Transverse colon (tissue), 4 donors: Measurements from ENCODE around the gene CAMTA1. TPM values are rescaled to one million over a fixed set of nuclear protein-coding genes. Genes with fewer than 3 reads are reported as not detected.

ENCODE experiments used
- DNase-seq: peaks from one replicate; pipeline ENCODE4 v3.0.0-alpha.2; 2019
- H3K27ac ChIP-seq, 4 donors: fragments of 200-600 bp; sonication (generic); 2 replicates each; pipeline ENCODE4 v1.5.1; 2016 to 2018; ENCODE audit warnings: inconsistent platforms in 4 of 4
- H3K27me3 ChIP-seq: fragments of 200-600 bp; sonication (generic); 2 replicates; pipeline ENCODE4 v1.5.1; 2017; ENCODE audit warnings: inconsistent platforms
- H3K36me3 ChIP-seq, 4 donors: fragments of 200-600 bp; sonication (generic); 2 replicates each; pipeline ENCODE4 v1.5.1; 2017 to 2019; ENCODE audit warnings: inconsistent platforms in 4 of 4
- H3K4me1 ChIP-seq, 4 donors: fragments of 200-600 bp; sonication (generic); 2 replicates each; pipeline ENCODE4 v1.5.1; 2017 to 2020; ENCODE audit warnings: inconsistent platforms in 4 of 4
- H3K4me3 ChIP-seq, 4 donors: fragments of 200-600 bp; sonication (generic); 1 replicate in 1 of 4; 2 replicates in 3 of 4; pipeline versions ENCODE4 v1.5.1 to v1.6.1; 2017 to 2019; ENCODE audit warnings: inconsistent platforms in 4 of 4
- H3K9me3 ChIP-seq, 2 donors: fragments of 200-600 bp; sonication (generic); 2 replicates each; pipeline ENCODE4 v1.5.1; 2017 to 2019; ENCODE audit warnings: inconsistent platforms in 2 of 2
- EP300 ChIP-seq: sonication (generic); formaldehyde crosslinking; IDR thresholded peaks from one replicate; pipeline ENCODE4 v1.6.1; 2017; ENCODE audit warnings: antibody characterized with exemption, low read depth
- POLR2A ChIP-seq: fragments of 450-650 bp; IDR thresholded peaks from one replicate; pipeline ENCODE4 v1.6.1; 2016; ENCODE audit warnings: antibody characterized with exemption, mild to moderate bottlenecking, moderate library complexity
- POLR2AphosphoS5 ChIP-seq, 3 donors: sonication (generic); formaldehyde crosslinking; IDR thresholded peaks; one replicate each; pipeline ENCODE4 v1.6.1; 2016; ENCODE audit warnings: antibody characterized with exemption in 3 of 3
- WGBS, 2 donors: methylation state at CpG; one replicate each; pipeline ENCODE4 v1.1.5; 2018; ENCODE audit warnings: low coverage in 1 of 2; 5-methylcytosine and 5-hydroxymethylcytosine counted together
- in situ Hi-C, 4 donors: fragments of 200-750 bp; cut with MboI; loops; one replicate each; pipeline versions ENCODE4 v1.15.0 to v1.15.1; 2017; ENCODE audit warnings: low sequenced_read_pairs in 3 of 4, low pct_ligation_motif_present in 1 of 4, low pct_unique_long_range_greater_than_20kb in 1 of 4
- intact Hi-C: fragments of 100-400 bp; cut with DNase I; formaldehyde crosslinking; loops from one replicate; pipeline ENCODE4 v1.15.1; 2023; ENCODE audit warnings: low total_unique reads
- total RNA-seq, 4 donors: library from RNA; depleted of rRNA; stranded (reverse); fragments of >200 nt; gene quantifications; one replicate each; pipeline ENCODE4 v1.1.0, GENCODE V29; 2016
- TF ChIP-seq, protein P1 (sequence below), 5 experiments: fragments of 200-600 bp in 3 of 5; fragments of 450-650 bp in 2 of 5; sonication (generic) in 3 of 5; IDR thresholded peaks; 1 replicate in 2 of 5; 2 replicates in 3 of 5; pipeline ENCODE4 v1.5.1; 2016 to 2017; ENCODE audit warnings: antibody characterized with exemption in 5 of 5, inconsistent platforms in 3 of 5, mild to moderate bottlenecking in 2 of 5, moderate library complexity in 1 of 5

Gene CAMTA1
- total RNA-seq, 4 donors from 2014 or later = 93.8 to 268 (median 130) TPM

DNA sequence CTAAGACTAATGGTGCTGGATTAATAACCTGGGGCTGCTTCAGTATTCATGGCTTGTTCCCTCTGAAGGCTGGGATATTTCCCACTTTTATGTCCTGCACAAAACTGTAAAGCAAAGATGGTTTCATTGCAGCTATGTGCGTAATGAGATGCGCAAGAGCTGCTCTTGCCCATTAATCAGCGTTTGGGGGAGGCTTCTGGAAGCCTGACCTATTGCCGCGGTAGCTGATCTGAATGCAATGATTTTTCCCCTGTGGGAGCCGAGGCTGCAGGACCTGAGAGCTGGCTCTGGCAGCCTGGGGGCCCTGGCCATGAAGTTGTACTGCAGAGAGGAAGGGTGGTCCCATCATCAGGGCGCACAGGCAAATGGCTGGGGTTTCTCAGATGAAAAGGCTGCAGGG, 239.8 kb downstream of the CAMTA1 start:
- in situ Hi-C loops = loop anchor here in 2 of 4 donors (25.0 kb wide), 1 partner anchor 612 kb away; no protein-coding TSS in a partner anchor
- no peak for DNase-seq
- H3K4me3 ChIP-seq = no peak overlapping the region
- no peaks in the 10 kb centered on the region for H3K4me1 ChIP-seq
- WGBS, 2 donors = 84 to 100% methylated on average over 1 to 7 of the region's 7 CpGs
- H3K27me3 ChIP-seq = no peaks in the 10 kb centered on the region
- no peaks in the 10 kb centered on the region for H3K9me3 ChIP-seq
- intact Hi-C loops = no loop called here
- TF ChIP-seq POLR2AphosphoS5 (IDR thresholded peaks at IDR 0.05) (no peak), EP300 (no peak), POLR2A (no peak)
- TF ChIP-seq, protein P1, sequence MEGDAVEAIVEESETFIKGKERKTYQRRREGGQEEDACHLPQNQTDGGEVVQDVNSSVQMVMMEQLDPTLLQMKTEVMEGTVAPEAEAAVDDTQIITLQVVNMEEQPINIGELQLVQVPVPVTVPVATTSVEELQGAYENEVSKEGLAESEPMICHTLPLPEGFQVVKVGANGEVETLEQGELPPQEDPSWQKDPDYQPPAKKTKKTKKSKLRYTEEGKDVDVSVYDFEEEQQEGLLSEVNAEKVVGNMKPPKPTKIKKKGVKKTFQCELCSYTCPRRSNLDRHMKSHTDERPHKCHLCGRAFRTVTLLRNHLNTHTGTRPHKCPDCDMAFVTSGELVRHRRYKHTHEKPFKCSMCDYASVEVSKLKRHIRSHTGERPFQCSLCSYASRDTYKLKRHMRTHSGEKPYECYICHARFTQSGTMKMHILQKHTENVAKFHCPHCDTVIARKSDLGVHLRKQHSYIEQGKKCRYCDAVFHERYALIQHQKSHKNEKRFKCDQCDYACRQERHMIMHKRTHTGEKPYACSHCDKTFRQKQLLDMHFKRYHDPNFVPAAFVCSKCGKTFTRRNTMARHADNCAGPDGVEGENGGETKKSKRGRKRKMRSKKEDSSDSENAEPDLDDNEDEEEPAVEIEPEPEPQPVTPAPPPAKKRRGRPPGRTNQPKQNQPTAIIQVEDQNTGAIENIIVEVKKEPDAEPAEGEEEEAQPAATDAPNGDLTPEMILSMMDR (IDR thresholded peaks at IDR 0.05) = no peak
- H3K27ac ChIP-seq = no peak overlapping the region
- no peaks in the 10 kb centered on the region for H3K36me3 ChIP-seq

DNA sequence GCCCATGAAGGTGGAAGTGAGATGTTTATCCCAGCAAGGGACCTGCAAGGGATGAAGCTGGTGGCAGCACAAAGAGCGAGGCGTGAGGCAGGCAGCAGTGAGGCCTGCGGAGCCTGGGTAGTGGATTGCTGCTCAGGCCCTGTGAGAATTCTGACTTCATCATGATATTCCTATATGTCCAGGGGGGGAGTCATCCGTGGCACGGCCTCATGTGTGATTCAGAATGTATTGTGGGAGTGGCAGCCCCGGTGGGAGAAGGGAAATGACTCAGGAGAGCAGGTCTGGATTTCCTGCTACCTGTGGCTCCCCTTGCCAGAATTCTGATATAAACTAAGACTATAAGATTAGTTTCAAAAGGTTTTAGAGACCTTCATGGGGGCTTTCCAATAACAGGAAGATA, 240.9 kb downstream of the CAMTA1 start:
- WGBS, 2 donors = 80 to 90% methylated on average over 3 to 6 of the region's 6 CpGs
- TF ChIP-seq POLR2A = no peak
- TF ChIP-seq, protein P1 (IDR thresholded peaks at IDR 0.05) = no peak
- no peak for TF ChIP-seq POLR2AphosphoS5 (IDR thresholded peaks at IDR 0.05)
- TF ChIP-seq EP300 = no peak
- intact Hi-C loops = no loop called here
- DNase-seq = no peak
- Histone ChIP-seq H3K36me3 (no peaks in the 10 kb centered on the region), H3K27me3 (no peaks in the 10 kb centered on the region), H3K27ac (no peak overlapping the region), H3K4me1 (no peaks in the 10 kb centered on the region), H3K4me3 (no peak overlapping the region), H3K9me3 (no peaks in the 10 kb centered on the region)
- in situ Hi-C loops = loop anchor here in 2 of 4 donors (25.0 kb wide), 1 partner anchor 611 kb away; no protein-coding TSS in a partner anchor

DNA sequence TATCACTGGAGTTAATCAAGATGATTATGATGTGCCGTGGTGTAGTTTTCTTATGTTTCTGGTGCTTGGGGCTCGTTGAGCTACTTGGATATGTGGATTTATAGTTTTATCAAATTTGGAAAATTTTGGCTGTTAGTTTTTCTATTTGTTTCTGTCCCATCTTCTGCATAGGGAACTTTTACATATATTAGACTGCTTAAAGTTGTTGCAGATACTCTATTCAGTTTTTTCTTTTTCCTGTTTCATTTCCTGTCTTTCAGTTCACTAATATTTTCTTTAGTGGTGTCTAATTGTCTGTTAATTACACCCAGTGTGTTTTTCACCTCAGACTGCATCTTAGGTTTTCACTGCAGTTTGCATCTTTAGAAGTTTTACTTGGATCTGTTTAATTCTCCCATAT, 247.7 kb downstream of the CAMTA1 start:
- H3K4me1 ChIP-seq = no peaks in the 10 kb centered on the region
- peaks cover 5 to 10% of the 10 kb centered on the region in 2 donors for H3K9me3 ChIP-seq
- no peak overlapping the region for H3K4me3 ChIP-seq
- no peaks in the 10 kb centered on the region for H3K27me3 ChIP-seq
- 66 to 72% methylated on average over 2 of the region's 2 CpGs for WGBS, 2 donors
- no peak for DNase-seq
- no peaks in the 10 kb centered on the region for H3K36me3 ChIP-seq
- in situ Hi-C loops (loop anchor here in 2 of 4 donors (25.0 kb wide), 1 partner anchor 604 kb away; no protein-coding TSS in a partner anchor), intact Hi-C loops (no loop called here)
- no peak overlapping the region for H3K27ac ChIP-seq
- TF ChIP-seq, protein P1 (IDR thresholded peaks at IDR 0.05) = no peak
- TF ChIP-seq EP300 (no peak), POLR2A (no peak), POLR2AphosphoS5 (IDR thresholded peaks at IDR 0.05) (no peak)

DNA sequence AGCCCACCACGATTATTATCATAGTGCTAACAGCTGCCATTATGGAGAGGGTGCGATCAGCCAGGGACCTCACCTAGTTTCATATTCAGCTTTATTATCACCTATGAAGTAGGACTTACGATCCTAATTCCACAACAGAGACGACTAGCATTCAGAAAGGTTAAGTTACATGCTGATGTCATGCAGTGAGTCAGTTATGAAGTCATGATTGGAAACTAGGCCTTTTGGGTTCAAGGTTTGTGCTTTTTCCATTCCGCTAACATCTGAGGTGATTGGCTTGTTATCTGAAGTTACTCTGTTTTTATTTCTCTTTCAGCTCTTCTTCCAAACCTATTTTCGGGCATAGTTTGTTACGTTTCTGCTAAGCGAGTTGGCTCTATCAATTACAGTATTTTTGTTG, 251.1 kb downstream of the CAMTA1 start:
- Histone ChIP-seq H3K27ac (no peak overlapping the region), H3K4me1 (no peaks in the 10 kb centered on the region), H3K4me3 (no peak overlapping the region), H3K9me3 (peaks cover 5 to 10% of the 10 kb centered on the region in 2 donors), H3K36me3 (no peaks in the 10 kb centered on the region), H3K27me3 (no peaks in the 10 kb centered on the region)
- no peak for DNase-seq
- WGBS, 2 donors = 82 to 89% methylated on average over 7 to 8 of the region's 8 CpGs
- intact Hi-C loops = no loop called here
- no peak for TF ChIP-seq EP300
- TF ChIP-seq POLR2AphosphoS5 (IDR thresholded peaks at IDR 0.05) = no peak
- TF ChIP-seq POLR2A = no peak
- TF ChIP-seq, protein P1 (IDR thresholded peaks at IDR 0.05) = no peak
- in situ Hi-C loops = loop anchor here in 2 of 4 donors (25.0 kb wide), 1 partner anchor 601 kb away; no protein-coding TSS in a partner anchor
